ENCODE results near the gene FGD6. TPM values are rescaled to one million over a fixed set of nuclear protein-coding genes. Genes with fewer than 3 reads are reported as not detected.

Gene FGD6
- total RNA-seq, 2 experiments from 2014 or later, result 1.5 TPM

DNA sequence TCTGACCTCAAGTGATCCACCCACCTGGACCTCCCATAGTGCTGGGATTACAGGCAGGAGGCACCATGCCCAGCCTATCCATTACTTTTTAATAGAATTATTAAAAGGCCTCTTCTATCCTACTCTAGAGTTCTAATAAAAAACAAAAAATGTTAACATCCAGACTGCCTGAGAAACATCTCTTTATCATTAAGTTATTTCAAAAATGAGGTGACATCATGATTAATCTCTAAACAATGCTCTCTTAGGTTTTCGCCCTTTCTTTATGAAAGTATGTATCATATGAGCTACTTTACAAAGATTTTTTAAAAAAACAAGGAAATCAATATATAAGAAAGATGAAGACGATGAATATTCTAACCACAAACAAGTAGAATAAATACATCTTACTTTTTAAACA is 52.6 kb downstream of the FGD6 start:
- intact Hi-C loops (cut with DNase I, micrococcal nuclease), result no loop called here

DNA sequence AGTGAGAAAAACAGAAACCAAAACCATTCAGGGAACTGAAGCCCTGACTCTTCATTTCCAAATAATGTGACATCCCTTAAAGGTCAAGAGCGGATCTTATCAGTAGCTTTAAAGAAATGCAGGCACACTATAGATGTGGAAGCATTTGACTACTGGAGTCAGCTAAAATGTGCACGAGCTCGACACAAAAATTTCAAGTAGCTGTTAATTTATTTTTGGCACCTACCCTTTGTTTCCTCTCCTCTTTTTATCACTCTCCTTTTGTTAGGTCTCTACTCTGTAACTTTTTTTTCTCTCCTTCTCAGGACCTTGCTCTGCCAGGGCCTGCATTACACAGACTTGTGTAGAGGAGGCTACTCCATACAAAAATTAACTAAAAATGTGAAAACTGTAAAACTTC is 58.3 kb downstream of the FGD6 start:
- Mint-ChIP-seq H3K9me3 (no peaks in the 10 kb centered on the region), H3K4me3 (no peak overlapping the region), H3K36me3 (ENCODE audit: low read depth) (no peaks in the 10 kb centered on the region), H3K4me1 (ENCODE audit: low read depth) (no peaks in the 10 kb centered on the region), H3K27ac (no peak overlapping the region), H3K27me3 (no peaks in the 10 kb centered on the region)
- Histone ChIP-seq H3K27me3 (ENCODE audit: control insufficient read depth in 1 of 2, insufficient read depth in 2 of 2, low read length in 2 of 2) (no peaks in the 10 kb centered on the region), H3K4me3 (ENCODE audit: low read length) (no peak overlapping the region), H3K27ac (ENCODE audit: low read depth in 1 of 2, low read length in 2 of 2) (no peak overlapping the region), H3K4me1 (ENCODE audit: insufficient read depth, low read length) (no peaks in the 10 kb centered on the region), H3K9me3 (ENCODE audit: control insufficient read depth in 1 of 2, insufficient read depth in 1 of 2, low read length in 2 of 2) (no peaks in the 10 kb centered on the region), H3K36me3 (ENCODE audit: insufficient read depth, low read length) (no peaks in the 10 kb centered on the region)
- intact Hi-C loops (cut with DNase I, micrococcal nuclease), result no loop called here
- DNase-seq (no peak), ATAC-seq (ENCODE audit: poor library complexity) (no peak)
- TF ChIP-seq CTCF (IDR thresholded peaks at IDR 0.05), result no peak
- ChIA-PET CTCF (no interaction called here), POLR2A (no interaction called here)

More for the DNA sequence above, 52.6 kb downstream of the FGD6 start:
- Histone ChIP-seq H3K4me3 (ENCODE audit: low read length) (no peak overlapping the region), H3K27me3 (ENCODE audit: control insufficient read depth in 1 of 2, insufficient read depth in 2 of 2, low read length in 2 of 2) (no peaks in the 10 kb centered on the region), H3K4me1 (ENCODE audit: insufficient read depth, low read length) (no peaks in the 10 kb centered on the region), H3K9me3 (ENCODE audit: control insufficient read depth in 1 of 2, insufficient read depth in 1 of 2, low read length in 2 of 2) (no peaks in the 10 kb centered on the region), H3K27ac (ENCODE audit: low read depth in 1 of 2, low read length in 2 of 2) (no peak overlapping the region), H3K36me3 (ENCODE audit: insufficient read depth, low read length) (no peaks in the 10 kb centered on the region)
- Mint-ChIP-seq H3K36me3 (ENCODE audit: low read depth) (no peaks in the 10 kb centered on the region), H3K27ac (no peak overlapping the region), H3K9me3 (no peaks in the 10 kb centered on the region), H3K4me3 (no peak overlapping the region), H3K27me3 (no peaks in the 10 kb centered on the region), H3K4me1 (ENCODE audit: low read depth) (no peaks in the 10 kb centered on the region)
- POLR2A ChIA-PET, result interaction anchor here (1.0 kb wide), 1 partner anchor 17 kb away, joined by 3 read pairs; no protein-coding TSS in a partner anchor
- DNase-seq (no peak), ATAC-seq (ENCODE audit: poor library complexity) (no peak)
- no peak for TF ChIP-seq CTCF (IDR thresholded peaks at IDR 0.05)
- CTCF ChIA-PET, result no interaction called here

DNA sequence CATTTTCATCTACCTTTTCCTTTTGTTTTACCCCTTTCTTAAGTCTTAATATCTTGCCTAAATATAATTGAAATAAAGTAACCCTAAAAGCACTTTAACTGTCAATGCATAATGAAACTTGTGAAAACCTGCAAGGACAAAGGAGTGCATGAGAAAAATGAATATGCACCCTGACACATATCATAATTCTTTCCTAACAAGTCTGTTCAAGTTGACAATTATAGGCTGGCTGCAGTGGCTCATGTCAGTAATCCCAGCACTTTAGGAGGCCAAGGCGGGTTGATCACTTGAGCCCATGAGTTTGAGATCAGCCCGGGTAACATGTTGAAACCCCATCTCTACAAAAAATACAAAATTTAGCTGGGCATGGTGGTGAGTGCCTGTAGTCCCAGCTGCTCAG is 65.4 kb downstream of the FGD6 start:
- Histone ChIP-seq H3K4me1 (ENCODE audit: insufficient read depth, low read length) (no peaks in the 10 kb centered on the region), H3K9me3 (ENCODE audit: control insufficient read depth in 1 of 2, insufficient read depth in 1 of 2, low read length in 2 of 2) (no peaks in the 10 kb centered on the region), H3K27ac (ENCODE audit: low read depth in 1 of 2, low read length in 2 of 2) (no peak overlapping the region), H3K27me3 (ENCODE audit: control insufficient read depth in 1 of 2, insufficient read depth in 2 of 2, low read length in 2 of 2) (no peaks in the 10 kb centered on the region), H3K4me3 (ENCODE audit: low read length) (no peak overlapping the region), H3K36me3 (ENCODE audit: insufficient read depth, low read length) (no peaks in the 10 kb centered on the region)
- Mint-ChIP-seq H3K4me3 (no peak overlapping the region), H3K9me3 (no peaks in the 10 kb centered on the region), H3K27me3 (no peaks in the 10 kb centered on the region), H3K27ac (no peak overlapping the region), H3K4me1 (ENCODE audit: low read depth) (no peaks in the 10 kb centered on the region), H3K36me3 (ENCODE audit: low read depth) (no peaks in the 10 kb centered on the region)
- CTCF ChIA-PET, result no interaction called here
- DNase-seq (no peak), ATAC-seq (ENCODE audit: poor library complexity) (no peak)
- POLR2A ChIA-PET, result no interaction called here
- intact Hi-C loops (cut with DNase I, micrococcal nuclease), result loop anchor here in 1 of 2 experiments (1.0 kb wide), 1 partner anchor 20 kb away; no protein-coding TSS in a partner anchor
- no peak for TF ChIP-seq CTCF (IDR thresholded peaks at IDR 0.05)
